ENCODE results near the gene PCDH15. TPM values are rescaled to one million over a fixed set of nuclear protein-coding genes. Genes with fewer than 3 reads are reported as not detected.

Gene PCDH15
- total RNA-seq, 1 experiment from 2014 or later = 0.61 TPM

- Histone ChIP-seq H2BK15ac (ENCODE audit: low read depth, low read length) (no peak overlapping the region), H3K4ac (ENCODE audit: low read depth, low read length) (no peak overlapping the region), H4K5ac (ENCODE audit: insufficient read length, low read depth, low read length) (no peak overlapping the region), H2BK20ac (ENCODE audit: low read depth, low read length, poor library complexity, severe bottlenecking) (no peak overlapping the region), H3K56ac (ENCODE audit: insufficient read length, low read depth, low read length) (no peak overlapping the region), H3K4me1 (ENCODE audit: insufficient read depth, low read length) (no peaks in the 10 kb centered on the region), H4K20me1 (ENCODE audit: control insufficient read depth, insufficient read depth, insufficient read length) (no peaks in the 10 kb centered on the region), H3K79me2 (ENCODE audit: insufficient read depth, low read length) (no peaks in the 10 kb centered on the region), H3K23ac (ENCODE audit: insufficient read length, low read depth, low read length) (no peak overlapping the region), H3K79me1 (ENCODE audit: insufficient read depth, low read depth, low read length, poor library complexity, severe bottlenecking) (no peaks in the 10 kb centered on the region), H2BK12ac (ENCODE audit: insufficient read length, low read depth, low read length) (no peak overlapping the region), H3K9me3 (ENCODE audit: control insufficient read depth, low read depth, low read length) (no peaks in the 10 kb centered on the region), H2BK120ac (ENCODE audit: low read depth, low read length, poor library complexity, severe bottlenecking) (no peak overlapping the region), H3K4me2 (ENCODE audit: insufficient read depth, insufficient read length, low read length) (no peak overlapping the region), H2AK5ac (ENCODE audit: insufficient read length, low read length) (no peak overlapping the region), H3K9ac (ENCODE audit: extremely low read depth, insufficient read length, low read length) (no peak overlapping the region), H3T11ph (ENCODE audit: low read length) (no peak overlapping the region), H3K27ac (ENCODE audit: insufficient read length, low read depth, low read length) (no peak overlapping the region), H2BK5ac (ENCODE audit: insufficient read length, low read length) (no peak overlapping the region), H4K91ac (ENCODE audit: insufficient read length, low read depth, low read length) (no peak overlapping the region), H3K27me3 (ENCODE audit: insufficient read depth, low read length) (no peaks in the 10 kb centered on the region), H3K18ac (ENCODE audit: insufficient read length, low read depth, low read length) (no peak overlapping the region), H3K14ac (ENCODE audit: insufficient read depth, low read length) (no peak overlapping the region), H2AFZ (ENCODE audit: low read length) (no peak overlapping the region), H3K23me2 (ENCODE audit: insufficient read length, low read depth, low read length, poor library complexity, severe bottlenecking) (no peaks in the 10 kb centered on the region), H4K8ac (replicated peaks; ENCODE audit: insufficient read length, low read depth, low read length) (no peak overlapping the region)
- no peaks in the 10 kb centered on the region for H3K9me3 Mint-ChIP-seq
- TF ChIP-seq CTCF (conservative IDR thresholded peaks at IDR 0.05) = no peak
- DNase-seq = no peak
- peak overlapping the region in 2 of 3 experiments; percentile 32 to 55; a peak in 2 of 7 replicates for H3K27ac Mint-ChIP-seq
- H3K4me1 Mint-ChIP-seq = peaks cover 0 to 3% of the 10 kb centered on the region in 2 experiments; a peak in 1 of 4 replicates
- no peaks in the 10 kb centered on the region for H3K27me3 Mint-ChIP-seq (ENCODE audit: low read depth)
- H3K4me3 Mint-ChIP-seq = no peak overlapping the region
- H3K36me3 Mint-ChIP-seq (ENCODE audit: insufficient read depth in 1 of 3, low read depth in 3 of 3) = no peaks in the 10 kb centered on the region
- no CpG with 5 or more reads among the region's 9 CpGs for WGBS (ENCODE audit: extremely low coverage, insufficient read length, low lambda C conversion rate)
These were observed 914.4 kb downstream of the PCDH15 start for GRCh38 chr10:53886325-53887300.

All from H9 (cell line).